NB4 (cell line): Measurements from ENCODE around the gene PTN.

Experiments used
- MAX ChIP-seq: IDR thresholded peaks from 2 replicates; pipeline ENCODE4 v1.6.1; 2011; ENCODE audit warnings: low read depth, low read length
- POLR2A ChIP-seq: IDR thresholded peaks from 2 replicates; pipeline ENCODE4 v1.6.1; 2011; ENCODE audit warnings: mild to moderate bottlenecking; ENCODE audit not compliant: insufficient read length; ENCODE audit errors: extremely low read depth

GRCh38 chr7:137325927-137326326, 17.6 kb downstream of the PTN start:
- TF ChIP-seq POLR2A (no peak), MAX (no peak)
